Right lung (tissue), 5 donors: Measurements from ENCODE around the gene SLC66A3. TPM values are rescaled to one million over a fixed set of nuclear protein-coding genes. Genes with fewer than 3 reads are reported as not detected.
A peak's percentile ranks its signal among the peaks of the same experiment; 100 is the strongest.
"Not testable (repeated sequence)": the region's sequence is repeated elsewhere in the genome, so short reads cannot be mapped to it uniquely, and the experiment has no call there.

Source experiments
- DNase-seq, 2 donors: peaks; one replicate each; pipeline ENCODE4 v3.0.0-alpha.2; 2013
- polyA plus RNA-seq, 5 donors: library from polyadenylated mRNA; unstranded; fragments of 120-200 nt; gene quantifications; one replicate each; pipeline versions ENCODE4 v1.2.1 to v1.2.3, GENCODE V29; 2013; ENCODE audit warnings: inconsistent platforms in 1 of 5, low replicate concordance in 1 of 5; ENCODE audit not compliant: insufficient read length in 5 of 5, insufficient read depth in 1 of 5

The SLC66A3 gene
- polyA plus RNA-seq, 5 donors: 23.0 to 34.7 (median 26.3) TPM

DNA sequence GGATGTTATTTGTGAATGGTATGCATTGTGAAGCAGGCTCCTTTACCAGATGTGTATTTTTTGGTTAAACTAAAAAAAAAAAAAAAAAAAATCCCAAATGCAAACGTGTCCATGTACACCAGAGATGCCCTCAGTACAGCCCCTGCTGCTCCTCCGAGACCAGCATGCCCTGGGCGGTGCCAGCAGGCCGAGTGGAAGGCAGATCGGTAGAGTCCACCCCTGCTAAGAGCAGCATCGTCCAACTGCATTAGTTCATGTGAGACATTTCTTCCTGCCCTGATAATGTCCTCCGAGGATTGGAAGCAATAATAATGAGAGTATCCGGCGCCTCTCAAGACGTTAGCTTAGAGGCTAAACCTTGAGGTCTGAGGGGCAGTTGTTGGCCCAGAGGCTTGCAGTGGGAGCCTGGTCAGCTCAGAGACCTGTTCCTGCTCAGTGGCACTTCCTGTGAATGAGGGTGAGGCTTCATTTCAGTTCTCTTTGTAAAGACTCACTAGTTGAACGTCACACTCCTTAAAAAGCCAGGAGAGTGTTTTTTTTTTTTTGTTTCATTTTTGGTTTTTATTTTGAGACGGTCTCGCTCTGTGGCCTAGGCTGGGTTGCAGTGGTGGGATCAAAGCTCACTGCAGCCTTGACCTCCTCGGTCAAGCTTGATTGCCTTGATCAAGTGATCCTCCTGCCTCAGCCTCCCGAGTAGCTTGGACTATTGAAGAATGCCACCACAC, 5.6 kb downstream of the SLC66A3 start:
- no peak for DNase-seq

DNA sequence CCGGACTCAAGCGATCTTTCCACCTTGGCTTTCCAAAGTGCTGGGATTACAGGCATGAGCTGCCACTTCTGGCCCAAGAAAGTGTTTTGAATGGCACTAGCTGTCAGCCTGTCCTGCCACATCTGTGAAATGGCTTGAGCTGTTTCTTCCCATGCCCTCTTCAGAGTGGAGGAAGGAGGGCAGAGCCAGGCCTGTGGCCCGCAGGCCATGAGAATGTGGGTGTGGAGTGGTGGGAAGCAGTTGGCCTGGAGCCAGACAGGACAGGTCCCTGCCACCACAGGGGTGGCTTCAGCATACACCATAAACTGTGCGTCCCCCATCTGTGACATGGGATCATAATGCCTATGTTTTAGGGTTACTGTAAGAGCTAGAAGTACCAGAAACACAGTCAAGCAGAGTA, 6.5 kb downstream of the SLC66A3 start:
- no peak for DNase-seq

- no peak for DNase-seq
Observed at GRCh38 chr2:11163439-11164317, 8.4 kb downstream of the SLC66A3 start.

- not testable (repeated sequence) for DNase-seq
Observed at GRCh38 chr2:11165046-11165445, 9.8 kb downstream of the SLC66A3 start.

- no peak for DNase-seq
Observed at GRCh38 chr2:11166476-11166875, 11.2 kb downstream of the SLC66A3 start.

DNA sequence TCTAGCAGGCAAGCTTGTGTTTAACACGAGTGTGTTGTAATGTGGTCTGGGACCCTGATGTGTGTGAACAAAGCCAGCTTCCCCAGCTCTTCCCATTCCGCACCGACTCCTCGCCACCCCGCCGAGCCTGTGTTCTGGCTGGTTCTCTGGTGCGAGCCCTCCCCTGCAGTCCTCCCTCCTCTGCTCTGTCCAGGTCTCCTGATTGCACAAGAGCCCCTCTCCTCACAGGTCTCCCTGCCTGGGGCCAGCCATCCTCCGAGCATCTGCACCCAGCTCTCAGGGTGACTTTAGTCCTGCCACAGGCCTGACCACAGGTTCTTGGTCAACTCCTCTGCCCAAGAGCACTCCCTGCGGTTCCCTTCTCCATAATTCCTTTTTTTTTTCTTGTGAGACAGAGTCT, 13.2 kb downstream of the SLC66A3 start:
- DNase-seq: no peak

GRCh38 chr2:11169333-11169732, 14.1 kb downstream of the SLC66A3 start:
- no peak for DNase-seq

DNA sequence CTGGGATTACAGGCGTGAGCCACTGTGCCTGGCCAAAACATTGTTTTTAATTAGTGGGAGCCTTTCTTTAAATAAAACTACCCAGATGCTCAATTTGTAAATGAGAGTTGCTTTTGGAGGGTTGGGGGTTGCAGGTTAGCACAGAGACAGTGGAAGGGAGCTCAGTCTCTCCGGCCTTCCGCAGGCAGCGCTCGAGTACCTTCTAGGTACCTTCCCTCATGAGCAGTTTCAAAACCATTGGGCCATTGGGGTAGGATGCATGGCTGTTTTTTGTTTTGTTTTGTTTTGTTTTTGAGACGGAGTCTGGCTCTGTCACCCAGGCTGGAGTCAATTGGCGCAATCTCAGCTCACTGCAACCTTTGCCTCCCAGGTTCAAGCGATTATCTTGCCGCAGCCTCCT, 19.0 kb downstream of the SLC66A3 start:
- DNase-seq: no peak

GRCh38 chr2:11175293-11175795, 20.1 kb downstream of the SLC66A3 start:
- DNase-seq: no peak

- peak in 1 of 2 donors; percentile 18 for DNase-seq
Observed at GRCh38 chr2:11177871-11178690, 22.8 kb downstream of the SLC66A3 start.

DNA sequence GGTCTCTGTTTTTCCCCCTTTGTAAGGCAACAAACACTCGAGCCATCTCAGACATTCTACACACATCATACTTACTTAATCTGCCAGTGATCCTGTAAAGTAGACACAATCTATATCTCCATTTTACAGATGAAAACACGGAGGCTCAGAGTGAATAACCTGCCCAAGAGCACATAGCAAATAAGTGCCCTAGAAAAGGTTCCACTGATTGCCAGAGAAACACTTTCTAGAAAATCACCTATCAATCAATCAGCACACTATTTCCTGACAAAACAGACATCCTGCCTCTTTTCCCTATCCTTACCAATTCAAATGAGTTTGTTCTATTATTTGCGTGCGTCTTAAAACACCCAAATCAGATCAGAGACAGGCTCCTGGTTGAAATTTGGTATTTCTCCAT, 23.9 kb downstream of the SLC66A3 start:
- DNase-seq: no peak

DNA sequence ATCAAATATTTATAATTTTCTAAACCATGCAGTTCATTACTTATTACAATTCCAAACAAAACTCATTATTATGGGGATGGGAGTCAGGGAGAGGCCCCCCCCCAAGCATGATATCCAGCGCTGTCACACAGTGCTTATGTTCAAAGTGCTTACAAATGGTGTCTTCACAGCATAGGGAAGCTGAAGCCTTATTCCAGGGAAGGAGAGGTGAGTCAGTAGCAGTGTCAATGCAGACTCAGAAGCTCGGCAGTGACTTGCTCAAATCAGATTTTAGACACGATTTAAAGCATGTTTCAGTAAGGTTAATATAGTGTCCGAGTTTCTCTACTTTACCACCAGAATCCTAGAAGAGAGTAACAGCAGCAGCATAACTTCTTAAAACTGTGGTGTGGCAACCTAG, 24.6 kb downstream of the SLC66A3 start:
- no peak for DNase-seq

GRCh38 chr2:11180653-11181052, 25.4 kb downstream of the SLC66A3 start:
- DNase-seq: no peak

DNA sequence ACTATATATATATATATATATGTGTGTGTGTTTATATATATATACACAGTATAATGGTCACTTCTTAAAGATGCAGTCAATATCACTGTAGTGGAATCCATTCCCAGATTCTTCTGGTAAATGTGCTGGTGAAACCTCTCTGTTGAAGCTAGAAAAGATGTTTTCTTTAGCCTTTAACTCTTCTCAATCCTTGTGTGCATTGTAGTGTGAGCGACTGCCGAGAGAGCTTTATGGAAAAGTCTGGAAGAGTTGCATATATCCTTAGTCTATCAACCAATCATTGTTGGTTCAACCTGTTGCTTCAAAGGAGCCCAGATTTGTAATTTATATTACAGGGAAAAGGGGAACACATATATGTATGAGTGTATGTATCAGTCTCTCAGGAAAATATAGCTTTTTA, 27.7 kb downstream of the SLC66A3 start:
- no peak for DNase-seq

GRCh38 chr2:11186145-11186544, 30.9 kb downstream of the SLC66A3 start:
- DNase-seq: no peak

- DNase-seq: no peak
Observed at GRCh38 chr2:11187083-11187619, 31.9 kb downstream of the SLC66A3 start.

DNA sequence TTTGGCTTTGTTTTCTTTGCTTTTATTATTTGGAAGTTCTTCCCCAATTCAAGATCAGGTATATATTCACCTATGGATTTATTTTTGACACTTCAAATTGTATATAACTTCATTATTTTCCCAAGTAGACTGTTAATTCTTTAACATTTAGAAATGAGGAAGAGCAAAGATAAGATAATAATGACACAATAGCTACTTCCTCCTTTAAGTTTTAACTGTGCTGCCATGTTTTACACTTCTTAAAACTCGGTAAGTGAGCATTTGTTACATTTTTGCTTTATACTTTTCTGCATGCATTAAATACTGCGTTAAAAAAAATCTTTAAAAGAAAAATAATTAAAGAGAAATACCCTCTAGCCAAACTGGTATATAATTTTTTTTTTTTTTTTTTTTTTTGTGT, 32.5 kb downstream of the SLC66A3 start:
- DNase-seq: no peak

GRCh38 chr2:11196246-11196645, 41.0 kb downstream of the SLC66A3 start:
- no peak for DNase-seq

- DNase-seq: no peak
Observed at GRCh38 chr2:11200651-11201050, 45.4 kb downstream of the SLC66A3 start.

- no peak for DNase-seq
Observed at GRCh38 chr2:11201969-11202368, 46.7 kb downstream of the SLC66A3 start.

DNA sequence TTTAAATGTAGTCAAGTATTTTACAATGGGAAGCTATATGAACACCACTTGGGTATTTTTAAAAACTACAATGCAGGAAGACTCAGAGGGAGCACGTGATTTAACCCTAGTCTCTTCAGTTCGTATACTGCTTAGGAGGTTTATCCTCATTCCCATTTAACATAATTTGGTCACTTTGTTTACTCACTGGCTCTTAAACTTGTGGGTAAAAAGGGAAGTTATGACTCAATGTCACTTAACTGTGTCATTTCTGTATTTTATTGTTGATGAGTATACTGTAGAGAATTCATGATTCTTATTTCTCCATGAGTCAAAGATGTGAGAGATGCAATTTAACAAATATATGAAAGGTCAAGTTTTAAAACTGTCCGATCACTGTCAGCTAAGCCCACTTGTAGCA, 48.2 kb downstream of the SLC66A3 start:
- DNase-seq: no peak

- DNase-seq: no peak
Observed at GRCh38 chr2:11208083-11208482, 52.8 kb downstream of the SLC66A3 start.
